Endothelial cell of umbilical vein (primary cell): ENCODE results near the gene STX8. TPM values are rescaled to one million over a fixed set of nuclear protein-coding genes. Genes with fewer than 3 reads are reported as not detected.

ENCODE experiments used
- BruUV-seq: library from RNA; stranded (reverse); fragments of 400-500 nt; replicated peaks from 2 replicates; lab custom pipeline; 2021; lab: Mats Ljungman, UMichigan
- CTCF ChIA-PET: fragments of 300-600, 350-600 bp; sonication (Branson Sonifier 250); formaldehyde crosslinking; loops from one replicate; lab custom pipeline; 2021; ENCODE audit warnings: antibody characterized with exemption, inconsistent platforms; lab: Charles Lee
- POLR2A ChIA-PET: fragments of 300-600, 350-600 bp; sonication (Branson Sonifier 250); formaldehyde crosslinking; loops from one replicate; lab custom pipeline; 2021; ENCODE audit warnings: antibody characterized with exemption, inconsistent platforms; lab: Charles Lee
- DNase-seq: peaks from one replicate; pipeline ENCODE4 v3.0.0-alpha.2; 2011; ENCODE audit warnings: low read depth, low spot score
- FAIRE-seq: peaks from 2 replicates; lab custom pipeline; 2011; peaks lifted over from hg19 to GRCh38; lab: Jason Lieb, UNC
- H2AFZ ChIP-seq: 2 replicates; pipeline ENCODE4 v1.6.0; 2012; ENCODE audit warnings: low read depth, low read length, control low read depth, inconsistent platforms
- H3K27ac ChIP-seq: 2 replicates; pipeline ENCODE4 v1.5.1; 2011; ENCODE audit warnings: low read depth, mild to moderate bottlenecking, control low read depth, low read length, moderate library complexity; ENCODE audit not compliant: insufficient read depth
- H3K27me3 ChIP-seq, 2 experiments: 2 replicates each; pipeline versions ENCODE4 v1.6.0 to v1.6.1; 2011; ENCODE audit warnings: low read length in 2 of 2, mixed read lengths in 1 of 2; ENCODE audit not compliant: control insufficient read depth in 2 of 2, insufficient read depth in 2 of 2
- H3K36me3 ChIP-seq, 2 experiments: 2 replicates in 1 of 2; 3 replicates in 1 of 2; pipeline ENCODE4 v1.5.1; 2011; ENCODE audit warnings: low read length in 2 of 2, mild to moderate bottlenecking in 1 of 2, moderate library complexity in 1 of 2; ENCODE audit not compliant: control insufficient read depth in 2 of 2, insufficient read depth in 2 of 2; ENCODE audit errors: extremely low read depth in 1 of 2
- H3K4me1 ChIP-seq: 3 replicates; pipeline ENCODE4 v1.5.1; 2011; ENCODE audit warnings: mild to moderate bottlenecking, low read length; ENCODE audit not compliant: control insufficient read depth, insufficient read depth; ENCODE audit errors: extremely low read depth
- H3K4me2 ChIP-seq: 2 replicates; pipeline ENCODE4 v1.6.1; 2011; ENCODE audit warnings: low read length, control low read depth, mixed read lengths; ENCODE audit not compliant: insufficient read depth
- H3K4me3 ChIP-seq, 3 experiments: fragments of 200-600 bp in 1 of 3; sonication (generic), shearing (Covaris generic) in 1 of 3; replicated peaks in 1 of 3; 2 replicates each; pipeline ENCODE4 v1.5.1; 2011 to 2016; ENCODE audit warnings: control low read depth in 3 of 3, low read length in 3 of 3, mild to moderate bottlenecking in 2 of 3, inconsistent platforms in 1 of 3, low read depth in 1 of 3, moderate library complexity in 1 of 3; ENCODE audit not compliant: insufficient read depth in 1 of 3
- H3K79me2 ChIP-seq: 2 replicates; pipeline ENCODE4 v1.6.0; 2012; ENCODE audit warnings: low read length, inconsistent platforms; ENCODE audit not compliant: control insufficient read depth, insufficient read depth
- H3K9ac ChIP-seq: replicated peaks from 2 replicates; pipeline ENCODE3; 2011; ENCODE audit warnings: low read length, control low read depth; ENCODE audit not compliant: insufficient read depth; ENCODE audit errors: extremely low read depth
- H3K9me1 ChIP-seq: replicated peaks from 3 replicates; pipeline ENCODE4 v1.6.0; 2011; ENCODE audit warnings: mild to moderate bottlenecking, low read length; ENCODE audit not compliant: control insufficient read depth, insufficient read depth; ENCODE audit errors: extremely low read depth
- H3K9me3 ChIP-seq: replicated peaks from 2 replicates; pipeline ENCODE4 v1.5.1; 2012; ENCODE audit warnings: low read length, inconsistent platforms; ENCODE audit not compliant: control insufficient read depth, insufficient read depth
- H4K20me1 ChIP-seq: replicated peaks from 2 replicates; pipeline ENCODE3; 2011; ENCODE audit warnings: mild to moderate bottlenecking, low read length; ENCODE audit not compliant: control insufficient read depth, insufficient read depth; ENCODE audit errors: extremely low read depth
- EZH2 ChIP-seq: IDR thresholded peaks from 2 replicates; pipeline ENCODE4 v1.6.1; 2012; ENCODE audit warnings: borderline replicate concordance, low read depth, mild to moderate bottlenecking, moderate library complexity, low read length, inconsistent platforms; ENCODE audit not compliant: severe bottlenecking
- FOS ChIP-seq: IDR thresholded peaks from 2 replicates; pipeline ENCODE4 v1.6.1; 2011; ENCODE audit warnings: mild to moderate bottlenecking, low read length, moderate library complexity, borderline replicate concordance; ENCODE audit not compliant: insufficient read depth
- JUN ChIP-seq: IDR thresholded peaks from 2 replicates; pipeline ENCODE4 v1.6.1; 2011; ENCODE audit warnings: borderline replicate concordance, low read depth; ENCODE audit not compliant: insufficient read length, insufficient read depth
- MAX ChIP-seq: IDR thresholded peaks from 2 replicates; pipeline ENCODE4 v1.6.1; 2011; ENCODE audit not compliant: insufficient read depth, insufficient read length
- MYC ChIP-seq: IDR thresholded peaks from one replicate; pipeline ENCODE4 v1.6.1; 2011; ENCODE audit warnings: mild to moderate bottlenecking, low read depth, low read length
- POLR2AphosphoS5 ChIP-seq: IDR thresholded peaks from 2 replicates; pipeline ENCODE4 v1.6.1; 2012; ENCODE audit warnings: low read depth, mild to moderate bottlenecking, control low read depth, low read length, moderate library complexity; ENCODE audit not compliant: insufficient read depth
- dilution Hi-C: fragments of 300-500 bp; cut with MboI; formaldehyde crosslinking; loops from one replicate; pipeline ENCODE4 v1.15.0; 2019; ENCODE audit warnings: low sequenced_read_pairs; ENCODE audit not compliant: extremely low pct_ligation_motif_present
- intact Hi-C: fragments of 100-400 bp; cut with micrococcal nuclease; formaldehyde crosslinking; loops from one replicate; pipeline ENCODE4 v1.10.0; 2022
- polyA plus RNA-seq, 4 experiments: library from polyadenylated mRNA; depleted of rRNA in 3 of 4; stranded (reverse) in 3 of 4; unstranded in 1 of 4; fragments of >200 nt; gene quantifications; 2 replicates each; pipeline versions ENCODE4 v1.2.1 to v1.2.3, GENCODE V29; 2011 to 2012; ENCODE audit warnings: missing spikeins in 1 of 4
- total RNA-seq: library from RNA; stranded (reverse); gene quantifications from 2 replicates; pipeline ENCODE4 v1.2.3, GENCODE V29; 2021
- TF ChIP-seq, protein P1 (sequence below), 2 donors: IDR thresholded peaks; 1 replicate in 1 of 2; 2 replicates in 1 of 2; pipeline ENCODE4 v1.5.1; 2011; ENCODE audit warnings: low read length in 2 of 2, mild to moderate bottlenecking in 2 of 2, moderate library complexity in 2 of 2, control low read depth in 1 of 2, inconsistent platforms in 1 of 2, low read depth in 1 of 2; ENCODE audit not compliant: insufficient read depth in 1 of 2; ENCODE audit errors: extremely low read depth in 1 of 2

Gene STX8
- total and polyA plus RNA-seq, 2 donors (not counting 3 experiments of a cell fraction or from before 2014, with no cell fraction given), result 25.9 to 67.3 TPM

- Histone ChIP-seq H3K9me3 (no peaks in the 10 kb centered on the region), H3K4me2 (no peak overlapping the region), H3K4me1 (no peaks in the 10 kb centered on the region), H4K20me1 (no peaks in the 10 kb centered on the region), H3K9ac (no peak overlapping the region), H3K4me3 (no peak overlapping the region), H3K79me2 (no peaks in the 10 kb centered on the region), H2AFZ (no peak overlapping the region), H3K9me1 (no peaks in the 10 kb centered on the region), H3K36me3 (no peaks in the 10 kb centered on the region), H3K27me3 (no peaks in the 10 kb centered on the region), H3K27ac (no peak overlapping the region)
- no peak for DNase-seq
- FAIRE-seq, result no peak
- ChIA-PET POLR2A (no interaction called here), CTCF (no interaction called here)
- dilution Hi-C loops (no loop called here), intact Hi-C loops (no loop called here)
- TF ChIP-seq POLR2AphosphoS5 (no peak), FOS (no peak), MAX (no peak), JUN (no peak), EZH2 (no peak), MYC (no peak)
- TF ChIP-seq, protein P1, sequence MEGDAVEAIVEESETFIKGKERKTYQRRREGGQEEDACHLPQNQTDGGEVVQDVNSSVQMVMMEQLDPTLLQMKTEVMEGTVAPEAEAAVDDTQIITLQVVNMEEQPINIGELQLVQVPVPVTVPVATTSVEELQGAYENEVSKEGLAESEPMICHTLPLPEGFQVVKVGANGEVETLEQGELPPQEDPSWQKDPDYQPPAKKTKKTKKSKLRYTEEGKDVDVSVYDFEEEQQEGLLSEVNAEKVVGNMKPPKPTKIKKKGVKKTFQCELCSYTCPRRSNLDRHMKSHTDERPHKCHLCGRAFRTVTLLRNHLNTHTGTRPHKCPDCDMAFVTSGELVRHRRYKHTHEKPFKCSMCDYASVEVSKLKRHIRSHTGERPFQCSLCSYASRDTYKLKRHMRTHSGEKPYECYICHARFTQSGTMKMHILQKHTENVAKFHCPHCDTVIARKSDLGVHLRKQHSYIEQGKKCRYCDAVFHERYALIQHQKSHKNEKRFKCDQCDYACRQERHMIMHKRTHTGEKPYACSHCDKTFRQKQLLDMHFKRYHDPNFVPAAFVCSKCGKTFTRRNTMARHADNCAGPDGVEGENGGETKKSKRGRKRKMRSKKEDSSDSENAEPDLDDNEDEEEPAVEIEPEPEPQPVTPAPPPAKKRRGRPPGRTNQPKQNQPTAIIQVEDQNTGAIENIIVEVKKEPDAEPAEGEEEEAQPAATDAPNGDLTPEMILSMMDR (IDR thresholded peaks at IDR 0.05; ENCODE audit: extremely low read depth in 1 of 2, insufficient read depth in 1 of 2, low read depth in 1 of 2, low read length in 2 of 2), result no peak
- BruUV-seq, result no TSS peak
These were observed 147.9 kb downstream of the STX8 start for GRCh38 chr17:9427465-9428315.
